ENCODE results near the gene GPR142.

Gene GPR142

GRCh38 chr17:74339537-74340195 lies 27.6 kb upstream of the GPR142 start:
- TF ChIP-seq CTCF (IDR thresholded peaks at IDR 0.05; ENCODE audit: insufficient read depth, low read length, poor library complexity, severe bottlenecking) = no peak
- Histone ChIP-seq H3K36me3 (ENCODE audit: control insufficient read depth, insufficient read depth, low read length) (no peaks in the 10 kb centered on the region), H3K4me3 (replicated peaks; ENCODE audit: low read depth, low read length) (no peak overlapping the region), H3K27me3 (replicated peaks; ENCODE audit: control insufficient read depth, insufficient read depth, low read length) (no peaks in the 10 kb centered on the region; the same call in none of the 2 replicates)
- DNase-seq (ENCODE audit: extremely low read depth, insufficient read length) = no peak

GRCh38 chr17:74340470-74341023 lies 26.8 kb upstream of the GPR142 start:
- DNase-seq (ENCODE audit: extremely low read depth, insufficient read length) = no peak
- TF ChIP-seq CTCF (IDR thresholded peaks at IDR 0.05; ENCODE audit: insufficient read depth, low read length, poor library complexity, severe bottlenecking) = no peak
- Histone ChIP-seq H3K4me3 (replicated peaks; ENCODE audit: low read depth, low read length) (no peak overlapping the region), H3K36me3 (ENCODE audit: control insufficient read depth, insufficient read depth, low read length) (no peaks in the 10 kb centered on the region), H3K27me3 (replicated peaks; ENCODE audit: control insufficient read depth, insufficient read depth, low read length) (no peaks in the 10 kb centered on the region; the same call in none of the 2 replicates)

GRCh38 chr17:74342224-74342623 lies 25.1 kb upstream of the GPR142 start:
- TF ChIP-seq CTCF (IDR thresholded peaks at IDR 0.05; ENCODE audit: insufficient read depth, low read length, poor library complexity, severe bottlenecking) = no peak
- no peaks in the 10 kb centered on the region for H3K36me3 ChIP-seq (ENCODE audit: control insufficient read depth, insufficient read depth, low read length)
- no peak for DNase-seq (ENCODE audit: extremely low read depth, insufficient read length)
- no peaks in the 10 kb centered on the region; the same call in none of the 2 replicates for H3K27me3 ChIP-seq (replicated peaks; ENCODE audit: control insufficient read depth, insufficient read depth, low read length)
- H3K4me3 ChIP-seq (replicated peaks; ENCODE audit: low read depth, low read length) = no peak overlapping the region

- no peak overlapping the region for H3K4me3 ChIP-seq (replicated peaks; ENCODE audit: low read depth, low read length)
- H3K27me3 ChIP-seq (replicated peaks; ENCODE audit: control insufficient read depth, insufficient read depth, low read length) = no peaks in the 10 kb centered on the region; the same call in none of the 2 replicates
- TF ChIP-seq CTCF (IDR thresholded peaks at IDR 0.05; ENCODE audit: insufficient read depth, low read length, poor library complexity, severe bottlenecking) = no peak
- no peak for DNase-seq (ENCODE audit: extremely low read depth, insufficient read length)
- no peaks in the 10 kb centered on the region for H3K36me3 ChIP-seq (ENCODE audit: control insufficient read depth, insufficient read depth, low read length)
These were observed 24.2 kb upstream of the GPR142 start for GRCh38 chr17:74343121-74343520.

GRCh38 chr17:74343526-74344284 lies 23.6 kb upstream of the GPR142 start:
- TF ChIP-seq CTCF (IDR thresholded peaks at IDR 0.05; ENCODE audit: insufficient read depth, low read length, poor library complexity, severe bottlenecking) = no peak
- H3K27me3 ChIP-seq (replicated peaks; ENCODE audit: control insufficient read depth, insufficient read depth, low read length) = no peaks in the 10 kb centered on the region; the same call in none of the 2 replicates
- no peak for DNase-seq (ENCODE audit: extremely low read depth, insufficient read length)
- H3K4me3 ChIP-seq (replicated peaks; ENCODE audit: low read depth, low read length) = no peak overlapping the region
- no peaks in the 10 kb centered on the region for H3K36me3 ChIP-seq (ENCODE audit: control insufficient read depth, insufficient read depth, low read length)

Data from GM06990 (cell line).